VCaP (cell line): ENCODE measurements around the gene MPL.

Experiments
- H3K27ac ChIP-seq: fragments of 450-650 bp; 2 replicates; pipeline ENCODE4 v1.5.1; 2017
- CTCF ChIP-seq: fragments of 450-650 bp; conservative IDR thresholded peaks from 2 replicates; pipeline ENCODE4 v1.5.1; 2017; ENCODE audit warnings: mild to moderate bottlenecking, moderate library complexity

MPL gene

GRCh38 chr1:43360616-43361015, 23.0 kb downstream of the MPL start:
- H3K27ac ChIP-seq = peak overlapping the region; percentile 87; the same call in 1 of the 2 replicates
- TF ChIP-seq CTCF = no peak

GRCh38 chr1:43363283-43363934, 25.8 kb downstream of the MPL start:
- no peak overlapping the region for H3K27ac ChIP-seq
- no peak for TF ChIP-seq CTCF

- H3K27ac ChIP-seq = 0 out of 2 replicates have a peak overlapping the region, but pooled peaks have one; percentile 5
- TF ChIP-seq CTCF = no peak
Observed at GRCh38 chr1:43363935-43364525, 26.4 kb downstream of the MPL start.

GRCh38 chr1:43365678-43366077, 28.1 kb downstream of the MPL start:
- TF ChIP-seq CTCF = no peak
- peak overlapping the region; percentile 91 for H3K27ac ChIP-seq

- peak overlapping the region; percentile 91 for H3K27ac ChIP-seq
- TF ChIP-seq CTCF = no peak
Observed at GRCh38 chr1:43366179-43366578, 28.6 kb downstream of the MPL start.

- no peak for TF ChIP-seq CTCF
- H3K27ac ChIP-seq = peak overlapping the region; percentile 91
Observed at GRCh38 chr1:43366601-43367025, 29.0 kb downstream of the MPL start.

GRCh38 chr1:43367026-43367903, 29.6 kb downstream of the MPL start:
- peak overlapping the region; percentile 91 for H3K27ac ChIP-seq
- TF ChIP-seq CTCF = no peak
